T follicular helper cell (primary cell): ENCODE measurements around the gene SERGEF.

Experiments used
- DNase-seq: peaks from one replicate; pipeline ENCODE4 v3.0.0-alpha.2; 2020; ENCODE audit warnings: low read depth
- total RNA-seq, 2 experiments: gene quantifications; one replicate each; lab custom pipeline; 2026; lab: John Stamatoyannopoulos, UW

Gene SERGEF
- 8.9 to 23.6 reads per million in 2 experiments for total RNA-seq

- peak; percentile 86 for DNase-seq
Measured at GRCh38 chr11:18012906-18013781, at the start of gene SERGEF. Gene SERGEF (minus strand): TSS chr11:18013047. CDS start chr11:18013010, 37 bp downstream.

DNA sequence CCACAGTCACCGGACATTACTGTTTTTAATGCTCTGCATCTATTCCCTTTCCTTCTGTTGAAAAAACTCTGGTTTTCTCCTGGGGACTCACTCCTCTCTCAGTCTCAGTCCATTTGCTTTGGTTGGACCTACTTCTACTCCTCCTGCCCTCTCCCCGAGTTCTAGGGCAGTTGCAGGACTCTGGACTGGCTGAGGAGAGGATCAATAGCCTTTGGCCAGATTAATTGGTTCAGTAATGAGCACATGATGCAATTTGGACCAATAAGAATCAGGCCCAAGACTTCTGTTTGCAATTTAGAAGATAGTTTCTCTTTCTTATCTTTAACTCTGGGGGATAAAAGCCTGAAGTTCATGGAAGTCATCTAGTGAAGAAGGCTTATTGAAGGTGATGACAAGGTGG is 48.5 kb upstream of the SERGEF start:
- no peak for DNase-seq

DNA sequence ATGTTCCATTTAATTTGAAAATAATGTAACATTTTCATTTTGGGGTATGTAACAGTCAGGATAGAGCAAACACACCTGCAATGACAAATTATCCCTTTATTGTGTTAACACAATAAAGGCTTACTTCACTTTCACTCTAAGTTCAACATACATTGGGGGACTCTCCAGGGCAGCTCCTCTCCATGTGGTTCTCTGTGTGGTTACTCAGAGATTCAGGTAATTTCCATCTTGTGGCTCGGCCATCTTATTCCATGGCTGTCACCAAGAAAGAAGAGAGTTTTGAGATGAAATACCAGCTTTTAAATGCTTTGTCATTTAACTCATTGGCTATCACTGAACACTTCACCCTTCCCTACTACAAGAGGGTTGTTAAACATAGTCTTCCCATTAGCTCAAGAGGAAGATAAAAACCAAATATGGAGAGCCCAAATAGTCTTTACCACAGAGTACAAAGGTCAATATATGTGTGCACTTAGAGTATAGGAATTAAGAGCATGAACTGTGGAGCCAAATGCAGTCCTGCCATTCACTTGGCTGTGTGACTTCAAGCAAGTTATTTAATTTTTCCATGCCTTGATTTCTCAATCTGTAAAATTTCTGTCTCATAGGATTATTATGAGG is 43.8 kb upstream of the SERGEF start:
- DNase-seq, result no peak

DNA sequence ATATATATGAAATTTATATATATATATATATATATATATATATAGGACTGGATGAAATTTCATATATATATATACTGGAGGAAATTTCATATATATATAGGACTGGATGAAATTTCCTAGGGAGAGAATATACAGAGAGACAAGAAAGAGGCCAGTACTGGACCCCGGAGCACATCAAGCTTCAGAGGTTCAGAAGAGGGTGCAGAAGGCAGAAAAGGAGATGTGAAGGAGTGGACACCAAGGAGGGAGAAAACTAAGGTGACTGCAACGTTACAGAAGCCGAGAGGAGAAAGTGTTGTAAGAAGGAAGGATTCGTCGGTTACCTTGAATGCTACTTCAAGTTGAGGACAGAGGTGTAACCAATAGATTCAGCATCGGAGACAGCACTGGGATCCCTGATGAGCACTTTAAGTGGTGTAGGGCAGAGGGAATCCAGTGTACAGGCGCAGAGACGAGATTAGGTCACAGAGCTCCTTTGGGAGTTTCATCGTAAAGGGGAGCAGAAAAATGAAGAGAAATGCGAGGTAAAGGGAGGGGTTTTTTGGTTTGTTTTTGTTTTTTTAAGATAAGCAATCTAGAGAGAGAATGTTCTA is 41.8 kb upstream of the SERGEF start:
- DNase-seq, result no peak

DNA sequence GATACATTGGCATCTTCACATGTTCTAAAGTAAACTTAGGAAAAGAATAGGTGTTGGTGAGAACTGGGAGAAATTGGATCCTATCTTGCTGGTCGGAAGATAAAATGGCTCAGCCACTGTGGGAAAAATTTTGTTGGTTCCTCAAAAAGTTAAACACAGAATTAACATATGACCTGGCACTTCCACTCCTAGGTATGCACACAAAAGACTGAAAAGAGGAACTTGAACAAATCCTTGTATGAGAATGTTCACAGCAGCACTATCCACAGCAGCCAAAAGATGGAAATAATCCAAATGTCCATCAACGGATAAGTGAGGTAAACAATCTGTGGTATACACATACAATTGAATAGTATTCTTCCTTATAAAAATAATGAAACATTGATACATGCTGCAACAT is 38.0 kb upstream of the SERGEF start:
- DNase-seq, result no peak

- DNase-seq, result no peak
Measured at GRCh38 chr11:18046116-18046777, 33.4 kb upstream of the SERGEF start, which contains the start of gene TPH1. Gene TPH1 (minus strand): TSS chr11:18046269. CDS start chr11:18040762, 5,507 bp downstream.

DNA sequence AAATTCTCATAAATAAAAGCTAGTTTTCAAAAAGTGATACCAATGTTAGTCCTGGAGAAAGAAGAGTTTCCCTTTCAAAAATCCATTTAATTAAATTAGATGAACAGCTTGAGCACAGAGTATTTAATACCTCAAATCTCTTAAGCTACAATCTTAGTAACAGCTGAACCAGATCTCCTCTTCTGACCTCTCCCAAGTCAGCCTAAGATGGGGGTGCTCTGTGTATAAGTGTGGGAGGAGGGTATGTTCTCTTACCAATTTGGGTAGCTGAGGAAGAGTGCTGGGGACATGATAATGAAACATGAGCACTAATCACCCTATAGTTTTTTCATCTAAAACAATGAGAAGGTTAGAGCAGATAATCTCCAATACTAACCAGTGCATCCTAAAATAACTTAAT is 23.6 kb upstream of the SERGEF start:
- DNase-seq, result no peak

DNA sequence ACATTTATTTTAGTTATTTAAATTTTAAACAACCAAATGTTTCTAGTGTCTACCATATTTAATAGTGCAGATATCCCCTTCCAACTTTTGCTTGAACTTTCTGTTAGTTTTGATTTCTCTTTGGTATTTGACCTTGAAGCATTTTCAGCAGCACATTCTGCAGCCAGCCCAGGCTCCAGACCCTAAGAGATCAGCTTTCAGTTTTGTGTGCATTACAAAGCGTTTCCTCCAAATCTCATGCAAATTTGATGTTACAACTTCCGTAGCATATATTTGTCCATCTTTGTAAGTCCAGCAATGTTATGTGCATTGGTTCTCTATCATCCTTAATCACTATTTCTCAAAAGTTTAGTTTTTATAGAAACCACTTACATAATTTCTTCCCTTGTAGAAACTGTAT is 14.6 kb upstream of the SERGEF start:
- DNase-seq, result no peak

DNA sequence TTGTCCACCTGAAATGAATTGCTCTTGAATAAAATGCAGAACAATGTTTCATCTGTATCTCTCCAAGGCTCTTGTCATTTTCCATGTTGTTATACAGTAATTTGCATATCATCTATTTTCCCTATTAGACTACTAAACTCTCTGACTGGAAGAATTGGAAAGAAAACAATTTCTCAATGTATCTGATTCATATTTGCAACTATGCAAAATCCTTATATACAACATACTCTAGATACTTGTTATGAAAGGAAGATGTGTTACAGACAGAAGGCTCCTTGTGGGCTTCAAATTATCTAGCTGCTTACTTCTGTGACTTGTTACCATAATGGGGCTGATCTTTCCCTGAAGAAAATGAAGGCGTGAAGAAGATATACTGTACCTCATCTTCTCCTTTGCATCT is 9.6 kb upstream of the SERGEF start:
- no peak for DNase-seq

DNA sequence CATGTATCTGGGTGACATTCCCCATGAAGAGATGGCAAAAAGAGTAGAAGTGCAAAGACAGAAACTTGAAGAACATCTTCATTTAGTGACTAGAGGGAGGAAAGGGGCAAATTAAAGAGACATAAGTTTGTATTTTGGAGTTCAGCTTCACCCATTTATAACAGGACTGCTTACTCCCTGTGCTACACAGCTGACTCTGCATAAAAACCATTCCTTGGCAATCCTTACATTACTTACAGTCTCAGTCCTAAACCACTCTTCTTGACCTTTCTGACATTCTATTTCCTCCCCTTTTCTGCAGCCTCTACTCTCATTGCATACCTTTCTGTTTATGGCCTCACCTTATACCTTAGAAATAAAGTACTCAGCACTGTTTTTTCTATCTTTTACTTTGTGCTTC is 6.8 kb upstream of the SERGEF start:
- no peak for DNase-seq

GRCh38 chr11:18016789-18017188 is 3.9 kb upstream of the SERGEF start:
- DNase-seq, result no peak

- DNase-seq, result no peak
Measured at GRCh38 chr11:18014876-18015275, 2.0 kb upstream of the SERGEF start.

- DNase-seq, result no peak
Measured at GRCh38 chr11:18013790-18014507, 1.1 kb upstream of the SERGEF start.

GRCh38 chr11:18012122-18012905 is 533 bp downstream of the SERGEF start:
- peak; percentile 11 for DNase-seq

DNA sequence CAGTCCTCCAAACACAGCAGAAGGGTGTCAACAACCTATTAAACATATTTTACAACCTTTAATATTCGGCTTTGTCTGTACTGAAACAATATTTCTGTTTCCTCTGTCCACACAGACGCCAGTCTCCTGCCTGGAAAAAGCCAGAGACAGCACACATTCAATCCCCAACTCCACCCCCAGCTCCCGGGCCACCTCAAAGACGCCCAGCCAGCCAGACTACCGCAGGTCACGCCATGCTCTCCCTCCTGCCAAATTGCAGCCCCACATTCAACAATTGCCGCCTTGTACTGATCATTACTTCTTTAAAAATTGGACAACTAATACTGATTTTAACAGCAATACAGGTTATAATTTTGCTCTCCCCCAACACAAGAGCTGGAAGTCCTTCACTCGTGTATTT is 1.2 kb downstream of the SERGEF start:
- DNase-seq, result no peak

DNA sequence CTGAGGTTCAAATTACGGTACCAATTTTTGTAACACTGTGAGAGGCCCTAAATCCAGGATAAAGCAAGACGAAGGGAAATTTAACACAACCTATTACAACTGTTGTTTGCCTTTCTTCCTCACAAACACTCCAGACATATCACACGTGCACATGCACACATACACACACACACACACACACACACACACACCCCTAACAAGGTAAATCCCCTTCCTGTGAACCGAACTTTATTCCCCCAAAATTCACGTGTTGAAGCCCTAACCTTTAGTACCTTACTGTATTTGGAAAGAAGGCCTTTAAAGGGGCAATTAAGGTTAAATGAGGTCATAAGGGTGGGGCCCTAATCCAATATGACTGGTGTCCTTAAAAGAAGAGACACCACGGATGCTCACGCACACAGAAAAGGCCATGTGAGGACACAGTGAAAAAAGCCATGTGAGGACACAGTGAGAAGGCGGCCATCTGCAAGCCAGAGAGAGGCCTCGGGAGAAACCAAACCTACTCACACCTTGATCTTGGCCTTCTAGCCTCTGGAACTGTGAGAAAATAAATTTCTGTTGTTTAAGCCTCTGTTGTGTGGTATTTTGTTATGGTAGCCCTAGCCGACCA is 1.8 kb downstream of the SERGEF start:
- no peak for DNase-seq

DNA sequence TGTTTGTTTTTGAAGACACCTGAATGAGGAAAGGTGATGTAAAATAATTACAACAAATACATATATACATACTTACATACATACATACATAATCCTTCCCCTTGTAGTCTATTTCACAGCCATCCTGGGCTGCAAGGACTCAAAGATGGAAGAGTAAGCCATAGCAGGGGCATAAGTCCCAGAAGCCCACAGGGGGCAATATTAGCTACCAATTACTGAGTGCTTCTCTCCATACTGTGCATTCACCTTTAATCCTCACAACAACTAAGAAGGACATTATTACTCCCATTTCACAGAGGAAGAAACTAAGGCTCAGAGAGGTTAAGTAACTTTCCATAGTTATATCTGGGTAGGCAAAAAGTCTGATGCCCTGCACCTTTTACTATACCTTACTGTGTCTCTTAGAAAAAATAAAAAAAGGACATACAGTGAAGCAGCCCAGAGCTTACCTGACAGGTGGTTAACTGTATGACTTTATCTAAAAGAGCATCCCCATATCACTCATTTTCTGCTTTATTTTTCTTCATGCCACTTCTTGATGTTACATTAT is 2.7 kb downstream of the SERGEF start:
- DNase-seq, result no peak

DNA sequence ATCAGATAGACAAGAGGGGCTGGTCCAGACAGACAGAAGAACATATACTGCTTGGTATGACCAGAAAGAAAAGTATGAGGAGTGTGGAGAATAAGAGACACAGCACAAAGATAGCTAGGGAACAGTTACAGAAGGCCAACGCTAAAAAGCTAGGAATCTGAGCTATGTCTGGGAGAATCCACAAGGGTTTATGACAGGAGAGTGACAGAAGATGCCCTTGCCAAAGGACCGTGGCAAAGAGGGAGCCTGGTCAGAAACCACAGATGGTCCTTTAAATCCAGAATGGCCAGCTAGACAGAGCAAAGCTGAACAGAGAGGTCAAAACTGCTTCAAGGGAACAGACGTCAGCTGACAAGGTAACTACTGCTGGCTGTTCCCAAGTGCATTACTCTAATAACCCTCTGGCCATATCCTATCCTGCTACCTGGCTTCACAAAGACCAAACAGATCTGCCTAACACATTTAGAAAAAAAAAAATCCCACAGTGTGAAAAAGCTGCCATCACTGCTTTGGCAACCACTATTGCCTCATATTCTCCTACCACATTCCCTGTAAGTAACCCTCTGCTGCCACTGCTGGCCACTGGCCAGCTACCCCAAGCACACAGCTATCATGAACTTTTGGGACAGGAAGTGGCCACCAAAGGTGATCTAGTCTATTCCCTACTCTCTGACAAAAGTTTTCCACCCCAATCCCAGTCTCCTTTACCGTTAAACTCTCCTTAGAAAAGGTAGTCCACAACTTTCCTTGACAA is 7.3 kb downstream of the SERGEF start:
- DNase-seq, result no peak

- no peak for DNase-seq
Measured at GRCh38 chr11:18001191-18001590, 11.7 kb downstream of the SERGEF start.
